Measurements from ENCODE around the gene EAPP.
A peak's percentile ranks its signal among the peaks of the same experiment; 100 is the strongest.
"Not testable (repeated sequence)": the region's sequence is repeated elsewhere in the genome, so short reads cannot be mapped to it uniquely, and the experiment has no call there.

Gene EAPP

GRCh38 chr14:34539407-34540180 lies at the start of gene EAPP:
TSS of gene EAPP (minus strand) at chr14:34539701. CDS start at chr14:34539628, 73 bp downstream.
- peak; percentile 94 for DNase-seq

- DNase-seq = no peak
Measured at GRCh38 chr14:34583525-34583924, 44.0 kb upstream of the EAPP start.

GRCh38 chr14:34582117-34582680 lies 42.7 kb upstream of the EAPP start:
- no peak for DNase-seq

GRCh38 chr14:34580381-34580780 lies 40.9 kb upstream of the EAPP start:
- DNase-seq = no peak

GRCh38 chr14:34571771-34572170 lies 32.3 kb upstream of the EAPP start:
- no peak for DNase-seq

- no peak for DNase-seq
Measured at GRCh38 chr14:34569750-34570149, 30.2 kb upstream of the EAPP start.

- no peak for DNase-seq
Measured at GRCh38 chr14:34568803-34569202, 29.3 kb upstream of the EAPP start.

GRCh38 chr14:34562776-34563150 lies 23.3 kb upstream of the EAPP start:
- DNase-seq = no peak

- not testable (repeated sequence) for DNase-seq
Measured at GRCh38 chr14:34562037-34562775, 22.7 kb upstream of the EAPP start.

- not testable (repeated sequence) for DNase-seq
Measured at GRCh38 chr14:34556498-34556829, 17.0 kb upstream of the EAPP start.

GRCh38 chr14:34555583-34556497 lies 16.3 kb upstream of the EAPP start:
- not testable (repeated sequence) for DNase-seq

- DNase-seq = peak; percentile 35
Measured at GRCh38 chr14:34554540-34555250, 15.2 kb upstream of the EAPP start.

GRCh38 chr14:34549276-34549966 lies 9.9 kb upstream of the EAPP start:
- not testable (repeated sequence) for DNase-seq

- no peak for DNase-seq
Measured at GRCh38 chr14:34548472-34548981, 9.0 kb upstream of the EAPP start.

GRCh38 chr14:34547136-34547520 lies 7.6 kb upstream of the EAPP start:
- not testable (repeated sequence) for DNase-seq

- DNase-seq = not testable (repeated sequence)
Measured at GRCh38 chr14:34546272-34547135, 7.0 kb upstream of the EAPP start.

- not testable (repeated sequence) for DNase-seq
Measured at GRCh38 chr14:34540181-34541059, 919 bp upstream of the EAPP start.

GRCh38 chr14:34538871-34539406 lies 562 bp downstream of the EAPP start:
- DNase-seq = no peak

GRCh38 chr14:34538096-34538495 lies 1.4 kb downstream of the EAPP start:
- not testable (repeated sequence) for DNase-seq
